Activated CD8-positive, alpha-beta memory T cell treated with anti-CD3 and anti-CD28 coated beads for 48 hours (primary cell): Measurements from ENCODE around the gene PRMT2.
"Not testable (repeated sequence)": the region's sequence is repeated elsewhere in the genome, so short reads cannot be mapped to it uniquely, and the experiment has no call there.

Experiments
- DNase-seq, 3 experiments: peaks; one replicate each; pipeline ENCODE4 v3.0.0-alpha.2; 2020; ENCODE audit warnings: low read depth in 2 of 3, low spot score in 2 of 3

The PRMT2 gene

GRCh38 chr21:46617267-46618051, 18.0 kb upstream of the PRMT2 start:
- no peak for DNase-seq

GRCh38 chr21:46618738-46619379, 16.6 kb upstream of the PRMT2 start:
- DNase-seq, result no peak

- DNase-seq, result no peak
Measured at GRCh38 chr21:46619846-46620245, 15.6 kb upstream of the PRMT2 start.

GRCh38 chr21:46620846-46621245, 14.6 kb upstream of the PRMT2 start:
- no peak for DNase-seq

GRCh38 chr21:46621457-46622182, 13.9 kb upstream of the PRMT2 start:
- no peak for DNase-seq

- no peak for DNase-seq
Measured at GRCh38 chr21:46622226-46622625, 13.2 kb upstream of the PRMT2 start.

- no peak for DNase-seq
Measured at GRCh38 chr21:46624050-46624449, 11.4 kb upstream of the PRMT2 start.

- DNase-seq, result no peak
Measured at GRCh38 chr21:46625759-46626158, 9.7 kb upstream of the PRMT2 start.

- DNase-seq, result no peak
Measured at GRCh38 chr21:46626536-46626935, 8.9 kb upstream of the PRMT2 start.

- DNase-seq, result no peak
Measured at GRCh38 chr21:46626975-46627501, 8.4 kb upstream of the PRMT2 start.

- DNase-seq, result no peak
Measured at GRCh38 chr21:46627726-46628125, 7.7 kb upstream of the PRMT2 start.

- no peak for DNase-seq
Measured at GRCh38 chr21:46628868-46629267, 6.6 kb upstream of the PRMT2 start.

- not testable (repeated sequence) for DNase-seq
Measured at GRCh38 chr21:46630915-46631314, 4.6 kb upstream of the PRMT2 start.

- DNase-seq, result no peak
Measured at GRCh38 chr21:46633566-46633965, 1.9 kb upstream of the PRMT2 start.

GRCh38 chr21:46634427-46634826, 1.0 kb upstream of the PRMT2 start:
- DNase-seq, result no peak

- peak in 1 of 3 experiments; percentile 42 for DNase-seq
Measured at GRCh38 chr21:46634966-46635323, 529 bp upstream of the PRMT2 start.

GRCh38 chr21:46636181-46636512, 673 bp downstream of the PRMT2 start:
- DNase-seq, result no peak

- DNase-seq, result no peak
Measured at GRCh38 chr21:46636550-46637285, 1.2 kb downstream of the PRMT2 start.

GRCh38 chr21:46637952-46638746, 2.7 kb downstream of the PRMT2 start:
- DNase-seq, result no peak
